ENCODE measurements around the gene ATP9B. TPM values are rescaled to one million over a fixed set of nuclear protein-coding genes. Genes with fewer than 3 reads are reported as not detected.

Gene ATP9B
- total RNA-seq, 1 experiment from 2014 or later, result 17.8 TPM

GRCh38 chr18:79373736-79374135 lies 304.5 kb downstream of the ATP9B start:
- no peaks in the 10 kb centered on the region for H3K27me3 ChIP-seq (ENCODE audit: insufficient read depth, low read length)
- no peak overlapping the region for H3K9ac ChIP-seq (ENCODE audit: low read length)
- H3K27ac ChIP-seq (ENCODE audit: low read depth, low read length), result no peak overlapping the region
- H3K36me3 ChIP-seq (ENCODE audit: control insufficient read depth in 1 of 2, insufficient read depth in 2 of 2, low read length in 2 of 2), result no peaks in the 10 kb centered on the region; a peak in 1 of 4 replicates
- H3K4me2 ChIP-seq (ENCODE audit: low read length), result no peak overlapping the region
- H2AFZ ChIP-seq (ENCODE audit: low read depth, low read length, poor library complexity, severe bottlenecking), result no peak overlapping the region
- no TSS peak for BruUV-seq (replicated peaks)
- no peaks in the 10 kb centered on the region for H3K79me2 ChIP-seq (ENCODE audit: insufficient read depth, low read length)
- H4K20me1 ChIP-seq (ENCODE audit: insufficient read depth), result no peaks in the 10 kb centered on the region
- intact Hi-C loops (cut with micrococcal nuclease), result no loop called here
- ChIA-PET CTCF (no interaction called here), RAD21 (ENCODE audit: low non-redundant PET in 1 of 2, low total read pairs in 2 of 2, uncharacterized antibody in 2 of 2, unreplicated experiment in 2 of 2) (no interaction called here), POLR2A (no interaction called here)
- no peaks in the 10 kb centered on the region for H3K9me2 ChIP-seq (ENCODE audit: insufficient read depth)
- no peak for DNase-seq (ENCODE audit: low read depth, low spot score)
- no peak for ATAC-seq
- H3K9me3 ChIP-seq (ENCODE audit: control insufficient read depth in 1 of 2, insufficient read depth in 1 of 2, low read depth in 1 of 2, low read length in 2 of 2), result no peaks in the 10 kb centered on the region
- H3K4me3 ChIP-seq (replicated peaks in 1 of 2; ENCODE audit: low read depth in 1 of 2, low read length in 2 of 2), result no peak overlapping the region
- no peak for TF ChIP-seq ZNF274 (IDR thresholded peaks at IDR 0.05; ENCODE audit: low read depth, low read length)
- H3K4me1 ChIP-seq (ENCODE audit: control insufficient read depth in 1 of 2, insufficient read depth in 2 of 2, low read length in 2 of 2), result no peaks in the 10 kb centered on the region

DNA sequence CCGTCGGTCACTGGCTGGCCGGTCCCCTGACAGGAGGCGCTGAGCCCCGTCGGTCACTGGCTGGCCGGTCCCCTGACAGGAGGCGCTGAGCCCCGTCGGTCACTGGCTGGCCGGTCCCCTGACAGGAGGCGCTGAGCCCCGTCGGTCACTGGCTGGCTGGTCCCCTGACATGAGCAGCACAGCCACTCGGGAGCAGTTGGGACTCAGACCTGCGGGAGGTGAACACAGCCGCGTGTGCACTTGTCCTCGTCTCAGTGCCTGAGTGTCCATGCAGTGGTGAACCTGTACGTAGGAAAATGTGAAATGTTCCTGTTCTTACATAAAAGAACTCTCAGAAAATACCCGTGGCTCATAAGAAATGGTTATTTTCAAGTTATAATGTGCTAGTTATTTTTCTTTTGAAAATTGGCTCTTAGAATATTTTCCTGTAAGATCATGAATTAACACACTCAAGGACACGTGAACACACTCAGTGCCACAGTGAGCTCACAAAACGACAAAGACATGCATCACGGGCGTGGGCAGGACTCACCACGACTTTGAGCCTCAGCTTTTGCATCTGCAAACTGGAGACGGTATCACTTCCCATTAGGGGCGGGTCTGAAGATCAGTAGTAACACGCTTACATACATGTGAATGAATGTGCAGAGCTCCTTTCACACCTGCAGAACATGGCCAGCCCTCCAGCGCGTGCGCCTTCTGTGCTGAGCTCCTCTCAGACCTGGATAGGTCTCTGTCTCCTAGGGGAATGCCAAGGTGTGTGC lies 305.4 kb downstream of the ATP9B start:
- H3K9ac ChIP-seq (ENCODE audit: low read length), result no peak overlapping the region
- H3K4me3 ChIP-seq (replicated peaks in 1 of 2; ENCODE audit: low read depth in 1 of 2, low read length in 2 of 2), result no peak overlapping the region
- H2AFZ ChIP-seq (ENCODE audit: low read depth, low read length, poor library complexity, severe bottlenecking), result no peak overlapping the region
- no peaks in the 10 kb centered on the region; a peak in 1 of 4 replicates for H3K36me3 ChIP-seq (ENCODE audit: control insufficient read depth in 1 of 2, insufficient read depth in 2 of 2, low read length in 2 of 2)
- ATAC-seq, result no peak
- no peak overlapping the region for H3K27ac ChIP-seq (ENCODE audit: low read depth, low read length)
- no peak for DNase-seq (ENCODE audit: low read depth, low spot score)
- CTCF ChIA-PET, result no interaction called here
- TF ChIP-seq YY1 (IDR thresholded peaks at IDR 0.05; ENCODE audit: extremely low read depth, insufficient replicate concordance, low read depth, low read length), result no peak
- no peak overlapping the region for H3K4me2 ChIP-seq (ENCODE audit: low read length)
- H3K79me2 ChIP-seq (ENCODE audit: insufficient read depth, low read length), result no peaks in the 10 kb centered on the region
- peaks cover 0 to 5% of the 10 kb centered on the region in 2 experiments; a peak in 1 of 4 replicates for H3K4me1 ChIP-seq (ENCODE audit: control insufficient read depth in 1 of 2, insufficient read depth in 2 of 2, low read length in 2 of 2)
- POLR2A ChIA-PET, result no interaction called here
- H3K27me3 ChIP-seq (ENCODE audit: insufficient read depth, low read length), result no peaks in the 10 kb centered on the region
- H3K9me2 ChIP-seq (ENCODE audit: insufficient read depth), result no peaks in the 10 kb centered on the region
- BruUV-seq (replicated peaks), result no TSS peak
- intact Hi-C loops (cut with micrococcal nuclease), result loop anchor here (5.0 kb wide), 1 partner anchor 593 kb away; no protein-coding TSS in a partner anchor
- RAD21 ChIA-PET (ENCODE audit: low non-redundant PET in 1 of 2, low total read pairs in 2 of 2, uncharacterized antibody in 2 of 2, unreplicated experiment in 2 of 2), result no interaction called here
- no peaks in the 10 kb centered on the region for H3K9me3 ChIP-seq (ENCODE audit: control insufficient read depth in 1 of 2, insufficient read depth in 1 of 2, low read depth in 1 of 2, low read length in 2 of 2)
- no peaks in the 10 kb centered on the region for H4K20me1 ChIP-seq (ENCODE audit: insufficient read depth)

Data from HCT116 (cell line).